ENCODE results near the gene SECISBP2.

GRCh38 chr9:89367281-89367680 lies 49.0 kb downstream of the SECISBP2 start:
- no peak for TF ChIP-seq CTCF (IDR thresholded peaks at IDR 0.05)
- no peak for TF ChIP-seq POLR2A (IDR thresholded peaks at IDR 0.05)
